ENCODE results near the gene RAB39A.

RAB39A gene

GRCh38 chr11:108007819-108008218, 79.6 kb downstream of the RAB39A start:
- no peak for TF ChIP-seq CTCF (IDR thresholded peaks at IDR 0.05; ENCODE audit: low read depth, low read length)
- DNase-seq: no peak
- H3K27me3 ChIP-seq (ENCODE audit: insufficient read depth, low read depth, severe bottlenecking): no peaks in the 10 kb centered on the region
- no peaks in the 10 kb centered on the region for H3K9me3 ChIP-seq (ENCODE audit: severe bottlenecking)
- H3K27ac ChIP-seq: no peak overlapping the region
- peaks cover 7% of the 10 kb centered on the region for H3K36me3 ChIP-seq
- no peak overlapping the region for H3K4me3 ChIP-seq (ENCODE audit: low read depth, low read length)

GRCh38 chr11:108008656-108009496, 80.6 kb downstream of the RAB39A start, which contains the start of gene CUL5:
CUL5 (plus strand) TSS chr11:108008898; CDS start chr11:108009349, 451 bp downstream.
- Histone ChIP-seq H3K4me3 (ENCODE audit: low read depth, low read length) (peak within 1 kb of the TSS; percentile 98), H3K27me3 (ENCODE audit: insufficient read depth, low read depth, severe bottlenecking) (no peaks in the 10 kb centered on the region), H3K27ac (peak within 1 kb of the TSS; percentile 99), H3K9me3 (ENCODE audit: severe bottlenecking) (no peaks in the 10 kb centered on the region), H3K36me3 (peaks cover 17% of the 10 kb centered on the region)
- peak; percentile 93 for TF ChIP-seq CTCF (IDR thresholded peaks at IDR 0.05; ENCODE audit: low read depth, low read length)
- peak; percentile 92 for DNase-seq

DNA sequence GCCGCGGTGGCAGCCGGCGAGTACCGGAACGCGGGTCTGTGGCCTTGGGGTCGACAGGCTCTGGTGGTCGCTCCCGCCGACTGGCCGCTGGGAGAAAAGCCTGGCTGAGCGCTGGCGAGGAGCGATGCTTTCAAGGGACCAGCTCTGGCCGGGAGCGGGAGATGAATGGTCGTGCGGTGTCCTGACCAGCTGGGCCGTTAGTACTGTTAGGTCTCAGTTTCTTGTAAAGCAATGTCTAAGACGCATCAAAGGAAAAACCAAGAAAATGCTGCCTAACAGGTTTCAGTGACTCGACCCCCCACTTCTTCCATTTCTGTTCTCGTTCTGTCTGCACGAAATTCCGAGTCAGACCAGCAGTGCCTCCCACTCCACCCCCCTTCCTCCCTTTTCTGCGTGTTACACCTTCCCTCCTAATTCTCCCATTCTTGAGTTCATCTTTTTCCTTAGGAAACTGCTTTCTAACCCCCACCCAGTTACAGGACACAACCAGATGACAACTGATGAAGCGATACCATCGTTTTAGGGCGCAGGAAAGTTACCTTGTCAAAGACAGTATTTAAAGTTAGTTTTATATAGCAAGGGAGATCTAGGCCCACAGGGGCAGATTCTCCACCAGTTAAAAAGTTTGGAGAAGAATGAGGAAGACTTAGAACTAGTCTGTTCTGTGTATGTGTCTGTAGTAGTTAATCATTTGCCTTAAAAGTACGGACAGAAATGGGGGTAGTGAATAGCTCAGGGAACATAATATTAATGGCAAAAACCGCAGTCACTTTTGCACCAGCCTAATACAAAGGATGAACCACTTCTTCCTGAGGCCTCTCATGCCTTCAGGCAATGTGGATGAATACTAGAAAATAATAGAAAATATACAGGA, 81.5 kb downstream of the RAB39A start:
- H3K27ac ChIP-seq: peak overlapping the region; percentile 99
- TF ChIP-seq CTCF (IDR thresholded peaks at IDR 0.05; ENCODE audit: low read depth, low read length): no peak
- no peak for DNase-seq

GRCh38 chr11:108012139-108012725, 84.0 kb downstream of the RAB39A start:
- Histone ChIP-seq H3K9me3 (ENCODE audit: severe bottlenecking) (no peaks in the 10 kb centered on the region), H3K4me3 (ENCODE audit: low read depth, low read length) (no peak overlapping the region), H3K27ac (no peak overlapping the region), H3K36me3 (peaks cover 24% of the 10 kb centered on the region), H3K27me3 (ENCODE audit: insufficient read depth, low read depth, severe bottlenecking) (no peaks in the 10 kb centered on the region)
- no peak for DNase-seq
- TF ChIP-seq CTCF (IDR thresholded peaks at IDR 0.05; ENCODE audit: low read depth, low read length): no peak

More for the DNA sequence above, 81.5 kb downstream of the RAB39A start:
- Histone ChIP-seq H3K27me3 (ENCODE audit: insufficient read depth, low read depth, severe bottlenecking) (no peaks in the 10 kb centered on the region), H3K4me3 (ENCODE audit: low read depth, low read length) (peak overlapping the region; percentile 98), H3K9me3 (ENCODE audit: severe bottlenecking) (no peaks in the 10 kb centered on the region), H3K36me3 (peaks cover 20% of the 10 kb centered on the region)

All from WERI-Rb-1 (cell line).